MM.1S (cell line): ENCODE measurements around the gene ZNF630.

ENCODE experiments used
- DNase-seq: peaks from one replicate; pipeline ENCODE4 v3.0.0-alpha.2; 2015
- H2AFZ ChIP-seq: fragments of 300-600 bp; sonication (generic); 2 replicates; pipeline ENCODE4 v1.6.0; 2016; ENCODE audit warnings: antibody characterized with exemption, low read length
- H3F3A ChIP-seq: fragments of 300-600 bp; sonication (generic); 2 replicates; pipeline ENCODE4 v1.6.1; 2016; ENCODE audit warnings: mild to moderate bottlenecking, antibody characterized with exemption, low read length, moderate library complexity, mixed read lengths; ENCODE audit not compliant: insufficient read depth
- H3K27ac ChIP-seq: fragments of 300-600 bp; sonication (generic); 2 replicates; pipeline ENCODE4 v1.5.1; 2016; ENCODE audit warnings: mild to moderate bottlenecking, low read length
- H3K27me3 ChIP-seq: fragments of 300-600 bp; sonication (generic); replicated peaks from 2 replicates; pipeline ENCODE4 v1.6.0; 2016; ENCODE audit warnings: low read length; ENCODE audit not compliant: insufficient read depth
- H3K36me3 ChIP-seq: fragments of 300-600 bp; sonication (generic); replicated peaks from 2 replicates; pipeline ENCODE4 v1.6.1; 2016; ENCODE audit warnings: mild to moderate bottlenecking, low read length, mixed read lengths; ENCODE audit not compliant: insufficient read depth
- H3K4me1 ChIP-seq: fragments of 300-600 bp; sonication (generic); 2 replicates; pipeline ENCODE4 v1.6.1; 2016; ENCODE audit warnings: low read length, mixed read lengths
- H3K4me2 ChIP-seq: fragments of 300-600 bp; sonication (generic); 2 replicates; pipeline ENCODE4 v1.6.0; 2016; ENCODE audit warnings: low read depth, low read length
- H3K4me3 ChIP-seq: fragments of 300-600 bp; sonication (generic); 2 replicates; pipeline ENCODE4 v1.5.1; 2016; ENCODE audit warnings: low read length, mixed read lengths
- H3K79me2 ChIP-seq: fragments of 300-600 bp; sonication (generic); 2 replicates; pipeline ENCODE4 v1.6.1; 2016; ENCODE audit warnings: mixed run types, low read length, mixed read lengths
- H3K9ac ChIP-seq: fragments of 300-600 bp; sonication (generic); 2 replicates; pipeline ENCODE4 v1.6.1; 2016; ENCODE audit warnings: low read length, mixed read lengths
- H3K9me2 ChIP-seq: fragments of 300-600 bp; sonication (generic); replicated peaks from 2 replicates; pipeline ENCODE4 v1.6.1; 2016; ENCODE audit warnings: mild to moderate bottlenecking, low read length, mixed read lengths; ENCODE audit not compliant: insufficient read depth
- H3K9me3 ChIP-seq: fragments of 300-600 bp; sonication (generic); replicated peaks from 2 replicates; pipeline ENCODE4 v1.6.1; 2016; ENCODE audit warnings: mild to moderate bottlenecking, low read length, mixed read lengths; ENCODE audit not compliant: insufficient read depth
- H4K20me1 ChIP-seq: fragments of 300-600 bp; sonication (generic); 2 replicates; pipeline ENCODE4 v1.6.1; 2016; ENCODE audit warnings: mild to moderate bottlenecking, low read length, moderate library complexity, mixed read lengths; ENCODE audit not compliant: insufficient read depth
- EZH2 ChIP-seq: fragments of 300-600 bp; sonication (generic); optimal IDR thresholded peaks from 2 replicates; pipeline ENCODE3; 2017; ENCODE audit warnings: low read depth, mild to moderate bottlenecking, antibody characterized with exemption, low read length, mixed read lengths
- EZH2phosphoT487 ChIP-seq: fragments of 300-600 bp; sonication (generic); IDR thresholded peaks from 2 replicates; pipeline ENCODE4 v1.6.1; 2018; ENCODE audit warnings: antibody characterized with exemption, low read length
- TF ChIP-seq, protein P1 (sequence below): fragments of 300-600 bp; sonication (generic); IDR thresholded peaks from 2 replicates; pipeline ENCODE4 v1.5.1; 2016; ENCODE audit warnings: antibody characterized with exemption, low read length, mixed read lengths

ZNF630 gene

DNA sequence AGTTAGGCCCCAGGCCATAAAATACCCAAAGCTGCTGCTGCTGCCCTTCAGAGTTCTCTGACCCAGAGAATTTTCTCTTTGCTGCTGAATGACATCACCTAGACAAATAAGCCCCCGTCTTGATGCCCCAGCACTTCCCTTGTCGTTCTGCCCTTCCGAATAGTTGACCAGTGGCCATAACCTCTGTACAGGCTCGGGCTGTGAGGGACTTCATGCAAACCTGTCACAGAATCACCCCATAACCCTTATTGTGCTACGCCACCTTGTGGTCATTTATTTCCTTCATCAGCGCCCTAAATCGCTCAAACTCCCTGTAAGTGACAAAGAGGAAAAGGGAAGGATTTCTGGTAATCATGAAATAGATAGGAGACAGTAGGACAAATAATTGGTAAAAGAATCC lies 45.9 kb downstream of the ZNF630 start:
- Histone ChIP-seq H3K27ac (no peak overlapping the region), H3K4me2 (no peak overlapping the region), H2AFZ (0 out of 2 replicates have a peak overlapping the region, but pooled peaks have one; percentile 38), H3K4me3 (no peak overlapping the region), H3K27me3 (no peaks in the 10 kb centered on the region), H3K4me1 (peaks cover 6% of the 10 kb centered on the region; the same call in 1 of the 2 replicates), H4K20me1 (no peaks in the 10 kb centered on the region), H3K36me3 (no peaks in the 10 kb centered on the region), H3K9me3 (no peaks in the 10 kb centered on the region), H3K9me2 (no peaks in the 10 kb centered on the region), H3K79me2 (no peaks in the 10 kb centered on the region), H3K9ac (no peak overlapping the region), H3F3A (no peaks in the 10 kb centered on the region)
- DNase-seq, result peak; percentile 58
- TF ChIP-seq EZH2phosphoT487, result no peak
- no peak for TF ChIP-seq EZH2
- TF ChIP-seq, protein P1, sequence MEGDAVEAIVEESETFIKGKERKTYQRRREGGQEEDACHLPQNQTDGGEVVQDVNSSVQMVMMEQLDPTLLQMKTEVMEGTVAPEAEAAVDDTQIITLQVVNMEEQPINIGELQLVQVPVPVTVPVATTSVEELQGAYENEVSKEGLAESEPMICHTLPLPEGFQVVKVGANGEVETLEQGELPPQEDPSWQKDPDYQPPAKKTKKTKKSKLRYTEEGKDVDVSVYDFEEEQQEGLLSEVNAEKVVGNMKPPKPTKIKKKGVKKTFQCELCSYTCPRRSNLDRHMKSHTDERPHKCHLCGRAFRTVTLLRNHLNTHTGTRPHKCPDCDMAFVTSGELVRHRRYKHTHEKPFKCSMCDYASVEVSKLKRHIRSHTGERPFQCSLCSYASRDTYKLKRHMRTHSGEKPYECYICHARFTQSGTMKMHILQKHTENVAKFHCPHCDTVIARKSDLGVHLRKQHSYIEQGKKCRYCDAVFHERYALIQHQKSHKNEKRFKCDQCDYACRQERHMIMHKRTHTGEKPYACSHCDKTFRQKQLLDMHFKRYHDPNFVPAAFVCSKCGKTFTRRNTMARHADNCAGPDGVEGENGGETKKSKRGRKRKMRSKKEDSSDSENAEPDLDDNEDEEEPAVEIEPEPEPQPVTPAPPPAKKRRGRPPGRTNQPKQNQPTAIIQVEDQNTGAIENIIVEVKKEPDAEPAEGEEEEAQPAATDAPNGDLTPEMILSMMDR, result peak; percentile 61

- no peak overlapping the region for H3K4me2 ChIP-seq
- H3K9me2 ChIP-seq, result no peaks in the 10 kb centered on the region
- no peak for TF ChIP-seq EZH2phosphoT487
- TF ChIP-seq, protein P1, result no peak
- TF ChIP-seq EZH2, result no peak
- no peaks in the 10 kb centered on the region for H3F3A ChIP-seq
- H3K79me2 ChIP-seq, result no peaks in the 10 kb centered on the region
- H3K9me3 ChIP-seq, result no peaks in the 10 kb centered on the region
- H3K27ac ChIP-seq, result no peak overlapping the region
- H3K4me3 ChIP-seq, result no peak overlapping the region
- no peak overlapping the region for H2AFZ ChIP-seq
- DNase-seq, result no peak
- H3K36me3 ChIP-seq, result no peaks in the 10 kb centered on the region
- H4K20me1 ChIP-seq, result no peaks in the 10 kb centered on the region
- H3K4me1 ChIP-seq, result peaks cover 6% of the 10 kb centered on the region; the same call in 1 of the 2 replicates
- no peak overlapping the region for H3K9ac ChIP-seq
- no peaks in the 10 kb centered on the region for H3K27me3 ChIP-seq
Measured at GRCh38 chrX:48022738-48023137, 48.7 kb downstream of the ZNF630 start.

DNA sequence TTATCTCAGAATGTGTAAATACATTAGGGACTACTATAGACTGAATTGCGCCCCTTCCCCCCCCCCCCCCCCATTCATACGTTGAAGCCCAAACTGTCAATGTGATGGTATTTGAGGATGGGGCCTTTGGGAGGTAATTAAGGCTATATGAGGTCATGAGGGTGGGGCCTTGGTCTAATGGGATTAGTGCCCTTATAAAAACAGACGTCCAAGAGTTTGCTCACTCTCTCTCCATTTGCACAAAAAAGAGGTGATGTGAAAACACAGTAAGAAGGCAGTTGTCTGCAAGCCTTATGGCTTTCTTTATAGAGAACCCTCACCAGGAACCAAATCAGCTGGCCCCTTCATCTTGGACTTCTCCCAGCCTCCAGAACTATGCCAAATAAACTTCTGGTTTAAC lies 49.3 kb downstream of the ZNF630 start:
- H2AFZ ChIP-seq, result peak overlapping the region; percentile 91; the same call in 1 of the 2 replicates
- H3K9me3 ChIP-seq, result no peaks in the 10 kb centered on the region
- H3K4me2 ChIP-seq, result peak overlapping the region; percentile 69
- H3K27me3 ChIP-seq, result no peaks in the 10 kb centered on the region
- peaks cover 6% of the 10 kb centered on the region; the same call in 1 of the 2 replicates for H3K4me1 ChIP-seq
- TF ChIP-seq, protein P1, result no peak
- TF ChIP-seq EZH2, result no peak
- H3K4me3 ChIP-seq, result no peak overlapping the region
- no peaks in the 10 kb centered on the region for H4K20me1 ChIP-seq
- no peaks in the 10 kb centered on the region for H3K79me2 ChIP-seq
- no peak overlapping the region for H3K27ac ChIP-seq
- H3K9me2 ChIP-seq, result no peaks in the 10 kb centered on the region
- no peaks in the 10 kb centered on the region for H3K36me3 ChIP-seq
- no peaks in the 10 kb centered on the region for H3F3A ChIP-seq
- DNase-seq, result no peak
- no peak overlapping the region for H3K9ac ChIP-seq
